ENCODE measurements around the gene P4HA2.

DNA sequence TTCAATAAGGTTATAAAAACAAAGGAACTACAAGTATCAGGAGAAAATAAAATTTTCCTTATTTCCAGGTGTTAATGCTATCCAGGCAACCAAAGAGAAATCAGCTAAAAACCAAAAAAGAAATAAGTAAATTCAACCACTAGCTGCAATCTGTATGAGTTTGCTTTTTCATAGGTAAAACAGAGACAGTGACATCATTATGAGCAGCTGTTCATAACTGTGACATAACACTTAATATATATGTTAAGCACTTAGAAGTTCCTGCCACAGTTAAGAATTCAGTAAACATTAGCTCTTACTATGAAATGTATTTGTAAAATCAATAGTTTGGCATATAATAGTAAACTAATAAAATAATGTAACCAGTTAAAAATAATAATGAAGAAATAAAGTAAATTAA lies 20.9 kb downstream of the P4HA2 start:
- no peak for TF ChIP-seq CTCF (IDR thresholded peaks at IDR 0.05)
- TF ChIP-seq POLR2A (IDR thresholded peaks at IDR 0.05), result no peak
- no peak for TF ChIP-seq POLR2AphosphoS5 (IDR thresholded peaks at IDR 0.05)
- no peak for TF ChIP-seq EP300 (IDR thresholded peaks at IDR 0.05)
